ENCODE data around the gene ABCG5.

GRCh38 chr2:43874776-43875451 lies 36.3 kb upstream of the ABCG5 start:
- no peak for TF ChIP-seq EZH2phosphoT487 (IDR thresholded peaks at IDR 0.05; ENCODE audit: unreplicated experiment)
- TF ChIP-seq POLR2AphosphoS5 (IDR thresholded peaks at IDR 0.05; ENCODE audit: low read depth): no peak
- no peak for TF ChIP-seq CTCF (conservative IDR thresholded peaks at IDR 0.05; ENCODE audit: low read depth in 2 of 2)
- TF ChIP-seq EZH2 (IDR thresholded peaks at IDR 0.05; ENCODE audit: low read depth, unreplicated experiment): no peak
- TF ChIP-seq REST (IDR thresholded peaks at IDR 0.05; ENCODE audit: unreplicated experiment): no peak
- no peak for TF ChIP-seq CREB1 (CRISPR knock-in tag; IDR thresholded peaks at IDR 0.05; ENCODE audit: low read depth)
- TF ChIP-seq JUNB (IDR thresholded peaks at IDR 0.05; ENCODE audit: unreplicated experiment): no peak
- no peak for TF ChIP-seq ZNF331 (CRISPR knock-in tag; IDR thresholded peaks at IDR 0.05; ENCODE audit: low read depth)
